Measurements from ENCODE around the gene BAZ1B.

- TF ChIP-seq, protein P1, sequence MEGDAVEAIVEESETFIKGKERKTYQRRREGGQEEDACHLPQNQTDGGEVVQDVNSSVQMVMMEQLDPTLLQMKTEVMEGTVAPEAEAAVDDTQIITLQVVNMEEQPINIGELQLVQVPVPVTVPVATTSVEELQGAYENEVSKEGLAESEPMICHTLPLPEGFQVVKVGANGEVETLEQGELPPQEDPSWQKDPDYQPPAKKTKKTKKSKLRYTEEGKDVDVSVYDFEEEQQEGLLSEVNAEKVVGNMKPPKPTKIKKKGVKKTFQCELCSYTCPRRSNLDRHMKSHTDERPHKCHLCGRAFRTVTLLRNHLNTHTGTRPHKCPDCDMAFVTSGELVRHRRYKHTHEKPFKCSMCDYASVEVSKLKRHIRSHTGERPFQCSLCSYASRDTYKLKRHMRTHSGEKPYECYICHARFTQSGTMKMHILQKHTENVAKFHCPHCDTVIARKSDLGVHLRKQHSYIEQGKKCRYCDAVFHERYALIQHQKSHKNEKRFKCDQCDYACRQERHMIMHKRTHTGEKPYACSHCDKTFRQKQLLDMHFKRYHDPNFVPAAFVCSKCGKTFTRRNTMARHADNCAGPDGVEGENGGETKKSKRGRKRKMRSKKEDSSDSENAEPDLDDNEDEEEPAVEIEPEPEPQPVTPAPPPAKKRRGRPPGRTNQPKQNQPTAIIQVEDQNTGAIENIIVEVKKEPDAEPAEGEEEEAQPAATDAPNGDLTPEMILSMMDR (IDR thresholded peaks at IDR 0.05), result no peak
- no peak for TF ChIP-seq ZFX (IDR thresholded peaks at IDR 0.05; ENCODE audit: borderline replicate concordance)
Observed at GRCh38 chr7:73512018-73512780, 9.9 kb downstream of the BAZ1B start.
